SH-SY5Y (cell line): ENCODE measurements around the gene TMEM63C.

Experiments
- GATA2 ChIP-seq: IDR thresholded peaks from 2 replicates; pipeline ENCODE4 v1.6.1; 2011; ENCODE audit warnings: mild to moderate bottlenecking, low read depth, low read length
- GATA3 ChIP-seq: IDR thresholded peaks from 2 replicates; pipeline ENCODE4 v1.6.1; 2011; ENCODE audit warnings: low read depth, mild to moderate bottlenecking, low read length, moderate library complexity

Gene TMEM63C

DNA sequence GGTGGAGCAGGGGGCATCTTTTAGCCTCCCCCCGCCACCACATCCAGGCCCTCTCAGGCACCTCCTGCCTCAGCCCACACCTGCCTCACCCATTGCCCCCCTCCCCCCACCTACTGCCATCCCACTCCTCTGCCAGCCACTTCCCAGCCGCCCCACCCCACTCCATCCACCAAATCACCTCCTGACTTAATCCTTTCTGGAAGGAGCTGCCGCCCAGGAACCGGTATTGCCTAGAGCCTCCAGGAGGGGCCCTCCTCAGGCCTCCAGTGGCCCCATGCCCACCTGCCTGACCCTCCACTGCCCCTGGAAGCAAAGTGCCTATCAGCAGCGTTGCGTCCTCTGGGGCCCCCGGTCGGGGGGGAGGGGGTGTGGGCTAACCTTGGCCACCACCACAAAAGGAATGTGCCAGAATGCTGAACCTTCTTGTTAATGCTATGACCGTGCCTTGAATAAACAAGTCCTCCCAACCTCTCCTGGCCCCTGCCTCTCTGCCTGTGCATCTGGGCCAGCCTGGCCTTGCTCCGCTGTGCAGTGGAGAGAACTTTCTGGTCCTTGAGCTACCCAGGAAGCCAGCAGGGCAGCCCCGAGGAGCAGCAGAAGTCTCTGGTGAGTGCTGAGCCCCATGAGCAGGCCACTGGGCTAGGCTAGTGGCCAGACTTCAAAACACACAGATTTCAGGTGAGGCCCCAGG is 77.6 kb downstream of the TMEM63C start:
- no peak for TF ChIP-seq GATA3
- TF ChIP-seq GATA2: no peak

DNA sequence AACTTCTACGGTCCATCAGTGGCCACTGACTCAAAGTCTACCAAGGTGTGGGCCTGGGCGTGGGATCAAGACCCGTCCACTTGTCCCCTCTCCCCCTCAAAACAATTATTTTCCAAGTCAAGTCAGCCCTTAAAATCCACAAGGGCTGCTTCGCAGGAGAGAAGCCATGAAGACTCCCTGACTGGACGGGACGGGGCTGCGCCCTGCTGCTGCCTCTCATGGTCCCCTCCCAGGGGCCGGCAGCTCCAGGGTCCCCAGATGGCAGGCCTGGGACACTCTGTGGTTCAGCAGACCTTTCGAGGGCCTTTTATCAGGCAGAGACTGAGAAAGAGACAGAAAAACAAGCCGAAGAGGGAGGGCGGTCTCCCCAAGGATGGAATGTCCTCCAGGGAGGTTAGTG is 78.6 kb downstream of the TMEM63C start:
- TF ChIP-seq GATA2 (no peak), GATA3 (no peak)

DNA sequence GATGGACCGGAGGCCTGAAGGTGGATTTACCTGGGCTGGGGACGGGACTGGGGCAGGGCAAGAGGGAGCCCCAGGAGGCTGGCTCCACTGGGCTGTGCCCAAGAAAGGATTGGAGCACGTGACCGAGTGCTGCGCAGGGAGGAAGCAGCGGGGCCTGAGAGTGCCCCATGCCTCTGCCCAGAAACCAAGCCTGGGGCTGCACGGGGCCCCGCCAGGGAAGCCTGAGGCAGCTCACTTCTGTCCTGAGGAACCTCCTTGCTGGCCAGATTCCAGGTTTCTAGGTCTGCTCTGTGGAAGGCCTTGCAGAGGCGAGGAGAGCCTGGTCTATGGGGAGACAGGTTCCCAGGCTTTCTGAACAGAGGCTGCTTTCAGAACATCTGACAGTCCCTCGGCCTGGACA is 79.0 kb downstream of the TMEM63C start:
- TF ChIP-seq GATA3: no peak
- no peak for TF ChIP-seq GATA2

DNA sequence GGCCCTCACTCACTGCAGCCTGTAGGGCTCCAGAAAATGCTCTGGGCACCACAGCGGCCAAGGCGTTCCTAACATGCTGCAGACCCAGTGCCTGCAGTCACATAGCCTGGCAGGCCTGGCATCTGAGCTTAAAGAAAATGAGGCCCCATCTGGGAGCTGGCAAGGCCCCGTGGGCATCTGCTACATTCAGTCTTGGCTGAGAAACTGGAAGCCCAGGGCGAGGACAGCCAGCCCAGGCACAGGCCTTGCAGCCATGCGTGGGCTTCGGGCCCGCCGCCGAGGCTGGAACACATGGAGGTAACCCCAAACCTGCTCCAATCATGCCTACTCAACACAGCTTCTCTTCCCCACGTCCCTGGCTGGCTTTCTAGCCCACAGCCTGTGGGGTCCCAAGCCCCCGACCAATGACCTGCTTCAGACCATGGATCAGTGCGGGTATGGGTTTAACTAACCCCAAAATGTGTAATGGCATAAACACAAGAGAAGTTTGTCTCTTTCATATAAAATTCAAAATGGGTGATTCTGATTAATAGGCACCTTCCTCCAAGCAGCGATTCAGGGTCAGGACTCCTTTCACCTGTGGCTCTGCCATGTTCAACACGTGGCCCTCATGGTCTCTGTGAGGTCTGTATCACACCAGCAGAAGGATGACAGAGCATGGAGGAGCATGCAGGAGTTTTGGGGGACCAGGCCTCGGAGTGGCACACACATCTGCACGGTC is 83.0 kb downstream of the TMEM63C start:
- TF ChIP-seq GATA3: no peak
- no peak for TF ChIP-seq GATA2

DNA sequence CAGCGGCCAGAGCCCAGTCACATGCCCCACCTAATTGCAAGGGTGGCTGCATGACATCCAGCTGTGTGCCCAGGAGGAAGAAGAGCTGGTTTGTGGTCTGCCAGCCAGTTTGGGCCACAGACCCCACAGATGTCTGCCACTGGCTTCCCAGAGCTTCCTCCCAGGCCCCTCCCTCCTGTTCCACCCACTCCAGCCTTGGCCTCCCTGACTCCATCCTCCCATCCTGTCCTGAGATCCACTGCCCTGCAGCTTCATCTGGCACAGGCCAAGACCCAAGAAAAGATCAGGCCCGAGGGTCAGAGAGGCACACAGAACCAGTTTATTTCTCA is 83.6 kb downstream of the TMEM63C start:
- no peak for TF ChIP-seq GATA3
- TF ChIP-seq GATA2: no peak

DNA sequence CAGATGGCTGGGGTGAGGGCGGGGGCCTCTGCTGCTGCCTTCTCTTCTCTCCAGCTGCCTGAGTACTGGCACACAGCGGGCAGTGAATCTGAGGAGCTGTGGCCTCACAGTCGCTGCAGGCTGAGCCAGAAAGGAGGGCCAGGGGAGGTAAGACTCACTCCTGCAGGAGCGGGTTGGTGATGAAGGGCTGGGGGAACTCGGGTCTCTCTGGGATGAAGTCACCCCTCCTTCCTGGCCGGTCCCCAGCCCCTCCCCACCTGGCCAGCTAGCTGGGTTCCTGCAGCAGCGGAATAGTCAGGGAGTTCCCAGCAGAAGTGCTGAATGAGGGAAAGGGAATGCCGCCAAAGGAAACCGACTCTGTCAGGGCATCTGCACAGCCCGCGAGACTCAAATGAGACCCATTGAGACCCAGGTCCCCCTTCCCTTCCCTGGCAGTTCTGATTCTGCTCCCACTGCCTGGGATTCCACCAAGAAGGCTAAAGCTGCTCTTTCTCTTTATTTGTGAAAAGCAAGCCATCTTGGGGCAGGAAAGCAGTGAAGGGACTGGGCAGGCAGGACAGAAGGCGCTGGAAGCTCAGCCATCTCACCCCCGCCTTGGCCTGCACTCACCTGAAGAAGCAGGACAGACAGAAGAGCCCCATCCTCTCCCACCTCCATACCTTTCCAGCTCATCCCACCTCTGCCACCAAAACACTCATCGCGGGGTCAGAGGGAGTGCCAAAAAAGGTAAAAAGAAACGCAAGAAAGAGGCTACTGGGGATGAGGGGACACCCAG is 84.2 kb downstream of the TMEM63C start:
- no peak for TF ChIP-seq GATA3
- TF ChIP-seq GATA2: no peak

DNA sequence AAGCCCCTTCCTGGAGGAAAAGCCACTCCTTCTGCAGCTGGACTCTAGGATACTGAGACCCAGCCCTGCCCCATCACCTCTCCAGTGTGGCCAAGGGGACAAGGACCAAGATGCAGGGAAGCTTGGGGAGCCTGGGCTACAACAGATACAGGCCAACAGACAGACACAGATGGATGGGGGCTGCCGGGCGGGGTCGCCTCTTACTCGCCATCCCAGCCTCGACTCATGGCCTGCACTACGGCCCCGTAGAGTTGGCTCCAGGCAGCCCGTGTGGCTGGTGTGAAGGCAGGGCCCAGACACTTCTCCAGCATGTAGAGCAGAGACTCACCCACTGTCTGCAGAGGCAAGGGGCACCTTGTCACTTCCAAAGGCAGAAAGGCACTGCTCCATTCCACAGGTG is 84.7 kb downstream of the TMEM63C start:
- no peak for TF ChIP-seq GATA2
- TF ChIP-seq GATA3: no peak

DNA sequence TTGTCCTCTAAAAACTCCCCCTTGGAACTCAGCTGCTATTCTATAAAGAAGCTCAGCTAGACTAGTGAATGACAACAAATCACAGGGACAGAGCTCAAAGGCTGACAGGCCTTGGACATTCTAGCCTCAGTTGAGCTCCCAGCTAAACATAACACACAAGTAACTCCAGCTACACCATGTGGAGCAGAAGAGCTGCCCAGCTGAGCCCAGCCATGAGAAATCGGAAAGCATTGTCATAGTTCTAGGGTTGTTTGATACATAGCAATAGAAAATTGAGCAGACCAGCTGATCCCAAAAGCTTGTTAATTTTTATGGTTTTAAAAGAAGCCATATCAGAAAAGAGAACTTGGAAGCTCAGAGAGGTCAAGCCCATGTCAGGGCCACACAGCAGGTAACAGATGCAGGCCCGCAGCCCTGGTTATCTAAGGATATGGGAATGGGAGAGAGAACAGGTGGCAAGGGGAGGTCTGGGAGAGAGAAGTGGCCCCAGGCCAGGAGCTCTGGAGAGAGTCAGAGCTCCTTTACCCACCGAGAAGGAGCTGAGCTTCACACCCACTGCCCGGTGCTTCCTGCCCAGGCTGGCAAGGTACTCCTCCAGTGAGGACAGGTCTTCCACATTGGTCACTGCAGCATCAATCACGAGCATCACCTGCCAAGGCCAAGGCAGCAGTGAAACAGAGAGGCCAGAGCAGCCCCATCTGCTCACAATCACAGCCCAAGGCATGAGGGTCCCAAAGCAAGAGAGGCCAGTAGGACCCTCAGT is 86.5 kb downstream of the TMEM63C start:
- TF ChIP-seq GATA2: no peak
- no peak for TF ChIP-seq GATA3

DNA sequence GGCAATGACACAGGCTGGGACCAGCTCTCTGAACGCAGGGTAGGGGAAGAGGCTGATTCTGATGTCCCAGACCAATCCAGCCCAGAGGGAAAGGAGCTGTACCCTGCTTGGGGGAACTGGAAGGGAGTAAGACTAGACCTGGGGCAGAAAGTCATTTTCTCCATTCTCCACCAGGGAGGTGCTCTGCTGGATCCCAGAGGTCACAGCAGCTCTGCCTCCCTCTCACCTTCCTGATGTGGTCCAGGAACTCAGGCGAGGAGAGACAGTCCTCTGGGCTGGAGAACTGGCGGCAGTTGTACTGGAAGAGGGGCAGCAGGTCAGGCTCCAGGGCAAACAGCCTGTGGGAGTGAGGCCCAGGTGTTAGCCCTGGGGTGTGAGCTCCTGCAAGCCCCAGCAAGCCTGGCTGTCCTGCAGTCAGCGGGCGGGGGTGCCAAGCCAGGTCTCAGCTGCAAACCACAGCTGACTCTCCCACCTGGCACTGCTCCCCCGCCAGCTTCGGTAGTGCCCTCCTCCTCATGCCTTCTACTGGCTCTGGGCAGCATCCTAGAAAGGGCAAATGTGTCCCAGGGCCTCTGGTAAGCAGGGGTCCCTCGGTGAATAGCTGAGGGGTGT is 87.5 kb downstream of the TMEM63C start:
- TF ChIP-seq GATA3 (no peak), GATA2 (no peak)

DNA sequence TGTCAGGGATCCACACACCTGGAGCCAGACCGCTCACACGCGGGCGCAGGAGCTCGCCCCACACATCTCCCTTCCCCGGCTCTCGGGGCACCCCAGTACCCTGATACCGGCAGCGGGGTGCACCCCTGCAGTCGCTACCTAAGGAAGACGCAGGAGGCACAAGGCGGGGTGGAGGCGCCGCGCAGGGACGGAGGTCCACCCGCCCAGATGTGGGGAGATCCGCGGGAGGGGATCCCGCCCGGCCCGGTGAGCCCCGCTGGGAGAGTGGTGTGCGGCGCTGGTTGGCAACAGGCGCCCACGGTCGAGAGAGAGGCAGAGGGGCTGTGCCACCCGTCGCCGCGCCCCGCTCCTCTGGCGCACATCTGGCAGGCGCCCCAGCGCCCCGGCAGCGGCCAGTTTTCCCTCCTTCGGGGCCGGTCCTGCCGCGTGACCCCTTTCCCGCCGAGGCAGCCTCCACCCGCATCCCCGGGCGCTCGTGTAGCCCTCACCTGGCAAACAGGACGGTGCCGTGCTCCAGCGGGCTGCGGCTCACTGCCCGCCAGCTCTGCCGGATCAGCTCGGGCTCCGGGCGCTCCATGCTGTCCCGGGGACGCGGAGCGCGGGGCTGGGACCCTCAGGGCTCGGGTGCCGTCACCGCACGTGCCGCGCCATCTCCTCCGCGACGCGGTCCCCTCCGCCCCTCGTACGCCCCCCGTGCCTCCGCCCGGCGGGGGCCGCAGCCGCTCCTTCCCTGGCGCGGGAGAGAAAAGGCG is 88.9 kb downstream of the TMEM63C start:
- TF ChIP-seq GATA2: no peak
- TF ChIP-seq GATA3: no peak

DNA sequence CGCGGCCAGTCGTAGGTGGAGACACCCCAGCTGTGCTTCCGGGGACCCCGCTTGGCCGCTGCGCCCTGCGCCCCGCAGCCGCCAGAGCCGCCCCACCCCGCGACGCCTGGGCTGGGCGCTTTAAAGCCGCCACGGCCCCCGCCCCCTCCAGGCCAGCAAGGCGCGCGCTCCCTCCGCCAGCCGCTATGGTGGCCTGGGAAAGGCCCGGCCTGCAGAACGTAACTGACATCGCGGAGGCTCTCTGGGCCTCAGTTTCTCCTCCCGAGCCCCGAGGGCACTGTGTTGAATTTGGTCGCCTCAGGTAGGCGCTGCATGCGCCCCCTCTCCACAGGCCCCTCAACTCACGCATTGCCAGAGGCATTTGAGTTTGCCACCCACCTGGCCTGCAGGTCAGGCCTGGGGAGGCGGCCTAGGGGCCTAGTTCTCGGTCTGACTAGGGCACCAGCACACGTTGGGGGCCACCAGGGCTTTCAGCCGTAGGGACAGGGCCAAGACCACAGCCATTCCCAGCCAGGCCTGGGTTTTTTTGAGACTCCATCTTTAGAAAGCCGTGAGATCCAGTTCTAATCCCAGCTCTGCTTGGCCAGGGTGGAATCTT is 89.6 kb downstream of the TMEM63C start, which contains the start of gene NGB:
Gene NGB (minus strand): TSS at position 94 of the 598 bp plus-strand sequence. CDS start 269 bp downstream, outside the sequence.
- TF ChIP-seq GATA3: no peak

DNA sequence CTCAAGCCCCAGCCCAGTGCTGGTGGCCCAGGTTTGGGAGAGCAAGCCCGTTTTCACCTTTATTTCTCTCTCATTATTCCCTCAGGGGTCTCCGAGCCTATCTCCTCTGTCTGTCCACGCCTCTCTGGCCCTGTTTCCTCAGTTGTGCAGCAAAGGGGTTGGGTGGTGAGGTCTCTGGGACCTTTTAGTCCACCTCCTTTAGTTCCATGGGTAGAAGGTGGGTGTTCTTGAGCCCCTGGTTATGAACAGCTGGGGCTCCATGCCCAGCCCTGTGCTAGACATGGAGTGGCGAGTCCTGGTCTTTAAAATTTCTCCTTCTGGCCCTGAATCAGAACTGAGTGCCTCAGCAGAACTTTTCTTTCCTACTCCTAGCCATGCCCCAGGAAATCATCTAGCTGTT is 90.7 kb downstream of the TMEM63C start:
- TF ChIP-seq GATA3 (no peak), GATA2 (no peak)

DNA sequence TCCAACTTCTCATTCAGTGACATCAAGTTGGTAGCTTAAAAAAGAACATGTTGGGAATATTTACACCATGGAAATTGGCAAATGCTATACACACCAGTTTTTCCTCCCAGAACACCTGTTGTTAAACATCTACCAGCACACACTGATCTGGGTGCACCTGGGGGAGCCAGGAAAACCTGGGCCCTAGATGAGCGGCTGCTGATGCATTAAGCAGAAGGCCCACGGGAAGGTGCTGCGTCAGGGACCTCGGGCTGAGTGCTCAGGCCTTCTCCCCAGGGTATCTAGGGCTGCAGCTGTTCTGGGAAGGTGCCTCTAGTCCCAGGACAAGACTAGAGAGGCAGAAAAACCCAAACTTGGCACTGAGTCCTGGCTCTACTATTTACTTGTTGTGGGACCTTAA is 92.2 kb downstream of the TMEM63C start:
- TF ChIP-seq GATA3 (no peak), GATA2 (no peak)
